HG02588 (cell line): ENCODE measurements around the gene ZBTB33.

Experiments used
- ATAC-seq: cut with Tn5 transposase; IDR thresholded peaks from one replicate; pipeline ENCODE4 v1.9.1; 2021; ENCODE audit warnings: mild to moderate bottlenecking, moderate library complexity; ENCODE audit not compliant: unreplicated experiment

Gene ZBTB33

DNA sequence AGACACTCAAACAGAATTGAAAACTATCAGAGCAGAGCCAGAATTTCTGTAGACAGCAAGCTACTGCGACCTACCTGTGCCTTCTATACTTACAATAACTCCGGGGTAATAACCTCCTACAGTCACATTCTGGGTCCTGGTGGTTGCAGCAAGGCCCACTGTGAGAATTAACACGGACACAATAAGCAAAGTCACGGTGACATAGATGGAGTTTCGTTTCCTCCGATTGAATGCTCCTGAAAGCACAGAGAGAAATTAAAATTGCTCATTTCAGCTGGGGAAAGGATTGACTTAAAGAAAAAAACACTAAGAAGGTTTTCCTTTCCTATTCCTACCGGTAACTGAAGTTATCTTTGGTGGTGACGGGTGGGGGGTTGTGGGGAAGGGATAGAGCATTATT is 53.6 kb downstream of the ZBTB33 start:
- ATAC-seq, result no peak

DNA sequence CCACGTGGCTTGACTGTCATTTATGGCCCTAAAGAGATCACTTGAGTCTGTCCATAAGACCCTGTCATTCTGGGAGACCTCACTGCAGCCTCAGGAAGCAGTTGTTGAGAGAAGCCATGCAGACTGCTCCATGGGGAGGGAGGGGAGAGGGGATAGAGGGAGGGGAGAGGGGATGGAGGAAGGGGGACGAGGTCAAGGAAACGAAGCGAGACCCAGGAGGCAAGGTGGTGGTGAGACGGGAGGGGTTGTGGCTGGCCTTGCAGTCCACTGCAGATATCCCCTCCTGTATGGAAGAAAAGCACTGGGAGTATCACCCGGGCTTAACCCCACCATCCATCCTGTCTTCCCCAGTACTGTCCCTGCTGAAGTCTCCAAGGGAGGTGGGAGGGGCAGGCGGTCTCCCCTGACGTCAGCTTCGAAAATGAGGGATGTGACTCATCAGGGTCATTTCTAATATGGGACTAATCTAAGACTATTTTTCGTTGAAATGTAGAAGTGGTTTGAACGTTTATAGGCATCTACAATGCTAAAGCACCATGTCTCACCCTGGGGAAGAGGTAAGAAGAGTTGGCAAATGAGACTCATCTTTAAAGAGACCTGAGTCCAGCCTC is 55.0 kb downstream of the ZBTB33 start:
- no peak for ATAC-seq

DNA sequence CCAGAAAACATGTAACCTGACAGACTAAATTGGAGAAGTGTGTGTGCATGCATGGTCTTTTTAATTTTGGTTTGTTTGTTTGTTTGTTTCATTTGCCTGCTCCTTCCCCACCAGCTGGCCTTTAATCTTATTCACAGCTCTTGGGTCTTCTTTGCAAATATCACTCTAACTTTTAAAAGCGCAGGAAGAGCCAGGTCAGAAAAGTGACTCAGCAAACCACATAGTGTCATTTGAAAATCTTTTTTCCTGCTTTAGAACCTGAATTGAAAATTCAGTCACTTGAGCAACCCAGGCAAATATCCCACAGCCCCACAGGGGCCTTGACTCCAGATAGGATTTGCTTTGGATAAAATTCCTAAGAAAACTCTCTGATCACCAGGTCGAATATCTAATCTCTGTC is 56.0 kb downstream of the ZBTB33 start:
- no peak for ATAC-seq
